ENCODE data around the gene PPIH.
"Not testable (repeated sequence)": the region's sequence is repeated elsewhere in the genome, so short reads cannot be mapped to it uniquely, and the experiment has no call there.

The PPIH gene

DNA sequence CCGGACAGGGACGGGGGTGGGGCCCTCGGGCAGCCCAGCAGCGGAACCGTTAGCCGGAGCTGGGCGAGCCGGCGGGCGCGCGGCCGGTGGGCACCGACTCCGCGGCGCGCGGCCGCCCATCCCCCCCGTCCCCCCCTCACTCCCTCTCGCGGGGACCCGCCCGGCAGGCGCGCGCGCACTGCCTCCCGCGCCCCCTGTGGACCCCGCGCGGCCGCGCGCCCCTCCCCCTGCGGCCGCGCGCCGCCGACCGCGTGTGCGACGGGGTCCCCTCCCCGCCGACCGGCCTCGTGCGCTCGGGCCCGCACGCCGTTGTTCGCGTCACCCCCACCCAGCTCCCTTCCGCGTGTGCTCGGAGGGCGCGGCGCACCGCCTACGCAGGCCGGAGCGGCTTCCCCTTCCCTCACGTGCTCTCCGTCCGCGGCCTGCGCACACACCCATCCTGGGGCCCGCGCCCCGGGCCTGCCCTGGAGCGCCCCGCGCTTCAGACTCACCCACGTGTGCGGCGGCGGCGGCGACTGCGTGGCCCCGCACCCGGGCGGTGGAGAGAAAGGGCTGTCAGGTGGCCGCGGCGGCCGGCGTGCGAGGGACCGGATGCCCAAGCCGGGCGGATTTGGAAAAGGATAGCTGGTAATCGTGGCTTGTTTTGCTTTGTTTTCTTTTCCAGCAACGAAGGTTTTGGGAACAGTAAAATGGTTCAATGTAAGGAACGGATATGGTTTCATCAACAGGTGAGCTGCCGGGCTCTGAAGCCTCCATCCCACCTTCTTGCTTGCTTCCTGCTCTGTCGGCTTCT lies 24.7 kb downstream of the PPIH start:
- peak; percentile 67 for DNase-seq

DNA sequence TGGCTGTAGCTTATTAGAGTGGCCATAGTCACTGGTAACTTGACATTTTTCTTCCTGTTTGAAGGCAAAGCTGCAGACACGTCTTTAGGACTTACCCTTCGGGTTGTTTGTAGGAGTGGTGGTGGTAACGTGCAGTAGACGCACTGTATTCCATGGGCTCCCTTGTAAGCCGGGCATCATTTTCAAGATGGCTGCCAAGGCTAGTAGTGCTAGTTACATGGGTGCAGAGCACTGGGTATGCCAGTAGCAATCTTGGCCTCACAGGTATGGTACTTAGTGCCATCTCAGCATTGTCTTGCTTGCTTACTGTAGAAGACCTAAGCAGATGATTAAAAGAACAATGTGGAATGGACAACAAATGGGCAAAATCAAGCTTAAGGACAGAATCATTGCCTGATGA lies 25.9 kb downstream of the PPIH start:
- no peak for DNase-seq

DNA sequence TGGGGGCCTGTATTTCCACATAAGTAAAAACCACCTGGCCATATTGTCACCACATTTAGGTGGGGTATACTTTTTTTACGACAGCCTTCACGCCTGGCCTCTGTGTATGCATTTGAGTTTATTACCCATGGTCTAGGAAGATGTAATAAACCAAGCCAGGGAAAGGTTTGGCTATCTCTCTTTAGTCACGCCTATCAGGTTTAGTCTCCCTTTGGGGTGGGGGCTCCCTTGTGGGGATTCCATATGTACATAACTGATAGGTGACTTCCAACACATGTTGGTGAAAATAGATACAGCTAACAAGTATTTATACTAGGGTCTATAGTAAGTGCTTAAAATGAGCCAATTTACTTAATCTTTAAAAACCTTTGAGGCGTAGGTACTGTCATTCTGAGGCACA lies 28.2 kb downstream of the PPIH start:
- DNase-seq = no peak

DNA sequence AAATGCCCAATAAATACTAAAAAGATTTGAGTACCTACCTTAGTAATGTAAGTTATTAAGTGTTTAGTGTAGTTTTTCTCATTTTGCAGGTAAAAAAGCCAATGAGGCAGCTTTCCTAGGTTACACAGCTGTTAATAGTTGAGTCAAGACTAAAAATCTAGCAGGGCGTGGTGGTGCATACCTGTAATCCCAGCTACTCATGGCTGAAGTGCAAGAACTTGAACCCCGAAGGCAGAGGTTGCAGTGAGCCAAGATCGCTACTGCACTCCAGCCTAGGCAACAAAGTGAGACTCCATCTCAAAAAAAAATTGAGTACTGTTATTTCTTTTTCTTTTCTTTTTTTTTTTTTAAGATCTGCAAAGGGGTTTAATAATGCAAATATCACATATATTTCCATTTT lies 31.7 kb downstream of the PPIH start:
- DNase-seq = no peak

DNA sequence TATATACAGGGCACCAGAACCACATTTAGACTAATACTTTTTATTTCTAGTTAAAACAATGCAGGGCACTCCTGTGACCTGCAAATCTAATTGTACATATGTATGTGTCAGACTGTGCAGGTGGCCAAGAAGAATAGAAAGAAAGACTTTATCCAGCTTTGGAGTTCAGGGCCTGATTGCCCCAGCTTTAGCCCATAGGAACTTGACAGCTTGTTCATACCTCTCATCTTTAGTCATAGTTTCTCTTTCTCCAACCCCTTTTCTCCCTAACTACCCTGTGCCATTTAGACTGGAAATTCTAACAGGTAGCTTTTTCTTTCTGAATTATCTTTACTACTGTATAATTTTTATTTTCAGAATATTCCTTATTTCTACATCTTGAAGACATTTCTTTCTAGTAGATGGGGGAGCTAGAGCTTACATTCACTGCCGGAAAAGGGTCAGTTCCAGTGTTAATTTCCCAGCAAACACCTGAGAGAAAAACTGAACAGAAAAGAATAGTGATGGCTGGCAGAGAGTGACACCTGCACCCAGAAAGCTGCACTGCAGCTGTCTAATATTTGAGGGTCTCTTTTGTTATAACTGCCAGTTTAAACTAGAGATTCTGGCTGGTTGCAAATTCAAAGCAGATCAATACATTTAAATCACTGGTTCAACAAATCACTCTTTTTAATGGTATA lies 32.4 kb downstream of the PPIH start:
- DNase-seq = no peak

DNA sequence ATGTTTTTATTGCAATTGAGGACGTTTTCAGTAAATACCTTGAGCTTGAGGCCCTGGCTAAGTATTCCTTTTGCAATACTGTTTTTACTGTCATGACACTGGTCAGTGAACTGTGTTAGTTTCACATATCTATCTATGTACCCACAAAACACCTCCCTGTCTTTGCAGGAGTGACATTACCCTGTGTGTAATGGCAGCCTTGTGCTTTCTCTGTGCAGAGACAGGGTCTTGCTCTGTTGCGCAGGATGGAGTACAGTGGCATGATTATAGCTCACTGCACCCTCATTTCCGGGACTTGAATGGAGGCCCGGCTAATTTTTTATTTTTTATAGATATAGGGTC lies 32.9 kb downstream of the PPIH start:
- DNase-seq = no peak

DNA sequence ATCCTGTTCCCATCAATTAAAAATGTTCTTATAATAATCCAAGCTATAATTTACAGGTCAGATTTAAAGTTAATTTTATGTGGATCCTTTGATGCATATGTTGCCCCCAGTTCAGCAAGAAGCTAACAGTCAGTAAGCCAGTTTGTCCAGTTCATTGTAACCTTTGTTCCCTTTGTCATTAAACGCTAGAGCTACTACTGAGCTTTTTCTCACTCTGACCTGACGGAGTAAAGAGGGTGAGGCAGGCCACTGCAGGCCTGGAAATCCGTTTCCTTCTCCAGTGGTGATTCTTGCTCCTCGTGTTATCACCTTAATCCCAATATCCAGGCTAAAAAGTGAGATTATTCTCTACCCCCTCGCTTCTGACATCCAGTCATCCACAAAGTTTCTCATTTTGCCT lies 34.2 kb downstream of the PPIH start:
- DNase-seq = no peak

DNA sequence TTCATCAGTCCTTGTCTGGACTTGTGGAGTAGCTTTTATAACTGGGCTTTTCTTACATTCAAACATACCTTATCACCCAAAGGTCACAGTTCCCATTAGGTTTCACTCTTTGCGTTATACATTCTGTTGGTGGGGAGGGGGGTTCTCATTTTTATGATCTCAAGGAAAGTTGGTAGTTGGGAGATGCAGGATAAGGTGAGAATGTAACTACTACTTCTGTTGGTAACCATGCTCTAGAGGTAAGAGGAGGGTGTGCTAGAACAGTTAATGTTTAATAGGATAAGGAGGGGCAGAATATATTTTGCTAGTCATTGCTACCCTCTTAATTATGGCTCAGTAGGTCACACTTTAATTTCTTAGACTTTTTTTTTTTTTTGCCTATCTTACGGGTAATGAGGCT lies 34.7 kb downstream of the PPIH start:
- no peak for DNase-seq

DNA sequence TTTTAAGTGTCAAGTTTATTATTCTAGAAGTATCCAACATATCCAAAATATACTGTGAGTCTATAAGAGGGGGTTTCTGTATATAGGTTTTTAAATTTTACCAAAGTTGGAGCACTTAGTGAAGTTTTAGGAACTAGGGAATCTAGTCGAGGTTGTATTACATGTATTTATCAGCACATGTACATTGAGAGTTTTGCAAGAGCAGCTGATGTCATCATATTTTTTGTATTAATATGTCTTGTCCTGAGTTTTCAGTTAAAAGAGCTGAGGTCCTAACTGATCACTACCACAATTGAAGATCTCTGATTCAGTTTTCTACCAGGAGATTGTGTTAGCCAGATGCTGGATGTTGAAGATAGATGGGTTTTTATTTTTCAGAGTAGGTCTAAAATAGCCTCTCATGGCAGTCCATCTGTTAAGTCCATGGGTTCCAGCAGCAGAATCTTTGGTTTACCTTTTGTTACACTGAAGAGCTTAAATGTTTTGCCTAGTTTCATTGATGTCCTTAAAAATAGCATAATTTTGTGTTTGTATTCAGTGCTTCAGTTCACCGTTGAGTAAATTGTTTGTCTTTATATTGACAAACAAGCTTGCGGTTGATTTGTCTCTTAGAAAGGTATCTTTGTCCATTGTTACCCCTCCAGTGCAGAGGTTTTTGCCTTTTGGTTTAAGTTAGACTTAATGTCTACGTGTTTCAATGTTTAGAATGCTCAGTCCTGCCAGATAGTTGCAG lies 40.0 kb downstream of the PPIH start:
- no peak for DNase-seq

DNA sequence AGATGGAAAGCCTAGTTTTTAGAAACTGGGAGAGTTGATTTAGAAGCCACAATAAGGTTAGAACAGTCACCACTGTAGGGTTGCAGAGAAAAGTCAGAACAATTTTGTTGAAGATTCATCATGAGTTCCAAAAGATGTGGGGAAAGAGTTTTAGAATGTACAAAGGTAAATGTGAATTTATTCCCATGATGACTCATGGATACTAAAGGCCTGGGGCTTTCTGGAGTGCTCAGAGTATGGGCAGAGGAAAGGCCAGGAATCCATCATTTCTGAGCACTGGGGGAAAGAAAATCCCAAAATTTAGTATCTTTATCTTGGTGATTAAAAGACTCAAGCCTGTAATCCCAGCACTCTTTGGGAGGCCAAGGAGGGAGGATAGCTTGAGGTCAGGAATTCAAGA lies 41.8 kb downstream of the PPIH start:
- DNase-seq = no peak

DNA sequence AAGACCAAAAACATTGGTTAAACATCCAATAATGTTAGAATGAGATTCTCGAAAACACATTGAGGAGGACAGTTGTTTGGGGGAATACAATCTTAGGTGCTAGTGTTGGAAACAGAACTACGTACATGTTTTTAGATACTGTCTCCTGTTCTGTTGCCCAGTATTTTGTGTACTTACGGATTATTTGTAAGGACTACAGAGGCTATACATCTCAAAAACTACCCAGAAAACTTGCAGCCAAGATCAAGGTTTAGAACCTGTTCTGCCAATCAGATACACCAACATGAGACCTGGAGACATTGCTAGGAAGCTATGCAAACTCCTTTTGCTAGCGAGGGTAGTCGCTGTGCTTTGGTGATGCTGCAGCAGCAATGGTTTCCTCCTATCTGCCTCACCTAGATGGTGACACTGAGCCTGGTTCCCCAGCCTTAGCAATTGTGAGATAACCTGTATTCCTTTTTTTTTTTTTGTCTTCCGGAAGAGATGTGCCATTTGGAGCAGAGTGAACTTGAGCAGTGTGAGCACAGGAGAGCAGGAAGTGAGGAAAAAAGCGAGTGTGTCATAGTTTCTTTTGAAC lies 45.8 kb downstream of the PPIH start:
- no peak for DNase-seq

DNA sequence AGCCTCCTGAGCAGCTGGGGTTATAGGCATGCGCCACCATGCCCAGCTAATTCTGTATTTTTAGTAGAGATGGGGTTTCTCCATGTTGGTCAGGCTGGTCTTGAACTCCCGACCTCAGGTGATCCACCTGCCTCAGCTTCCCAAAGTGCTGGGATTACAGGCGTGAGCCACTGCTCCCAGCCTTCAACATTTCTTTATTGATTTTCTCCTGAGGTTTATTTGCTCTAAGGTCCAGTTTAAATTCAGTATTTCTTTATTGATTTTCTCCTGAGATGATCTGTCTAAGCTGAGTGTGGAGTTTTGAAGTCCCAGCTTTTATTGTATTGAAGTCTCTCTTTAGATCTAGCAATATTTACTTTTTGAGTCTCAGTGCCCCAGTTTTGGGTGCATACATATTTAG lies 54.6 kb downstream of the PPIH start:
- DNase-seq = not testable (repeated sequence)

DNA sequence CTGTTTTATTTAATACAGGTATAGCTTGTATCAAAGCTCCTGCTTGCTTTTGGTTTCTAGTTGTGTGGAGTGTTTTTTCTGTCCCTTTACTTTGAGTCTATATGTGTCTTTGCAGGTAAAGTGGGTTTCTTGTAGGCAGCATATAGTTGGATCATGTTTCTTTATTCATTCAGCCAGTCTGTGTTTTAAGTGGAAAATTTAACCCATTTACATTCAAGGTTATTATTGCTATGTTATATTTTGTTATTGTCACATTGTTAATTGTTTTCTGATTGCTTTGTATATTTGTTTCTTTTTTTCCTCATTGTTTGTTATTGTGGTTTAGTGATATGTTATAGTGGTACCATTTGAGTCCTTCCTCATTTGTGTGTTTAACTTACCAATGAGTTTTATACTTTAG lies 55.1 kb downstream of the PPIH start:
- DNase-seq = no peak

DNA sequence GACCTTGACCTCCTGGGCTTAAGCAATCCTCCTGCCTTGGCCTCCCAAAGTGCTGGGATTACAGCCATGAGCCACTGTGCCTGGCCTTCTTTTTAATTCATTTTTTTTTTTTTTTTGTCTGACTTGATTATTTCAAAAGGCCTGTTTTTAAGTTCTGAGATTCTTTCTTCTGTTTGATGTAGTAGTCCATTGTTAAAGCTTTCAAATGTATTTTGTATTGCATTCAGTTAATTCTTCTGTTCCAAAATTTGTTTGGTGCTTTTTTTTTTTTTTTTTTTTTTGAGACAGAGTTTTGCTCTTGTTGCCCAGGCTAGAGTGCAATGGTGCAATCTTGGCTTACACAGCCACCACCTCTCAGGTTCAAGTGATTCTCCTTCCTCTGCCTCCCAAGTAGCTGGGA lies 56.2 kb downstream of the PPIH start:
- DNase-seq = not testable (repeated sequence)

DNA sequence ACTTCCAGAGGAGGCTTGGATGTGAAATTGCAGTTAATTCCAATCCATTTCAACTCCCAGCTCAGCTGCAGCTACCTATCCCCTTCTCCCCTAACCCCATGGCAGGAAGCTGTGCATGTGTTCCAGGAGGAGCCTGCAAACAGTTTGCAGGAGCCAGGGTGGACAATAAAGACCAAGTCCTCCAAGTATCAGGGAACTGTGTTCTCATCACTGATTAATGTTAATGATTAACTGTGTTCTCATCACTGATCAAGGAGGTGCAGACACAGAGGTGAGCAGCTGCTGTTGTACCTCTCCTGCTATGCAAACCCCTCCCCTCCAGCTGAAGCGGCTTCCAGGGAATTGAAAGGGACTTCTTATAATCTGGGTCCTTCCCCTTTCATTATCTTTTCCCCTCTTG lies 62.6 kb downstream of the PPIH start:
- no peak for DNase-seq

DNA sequence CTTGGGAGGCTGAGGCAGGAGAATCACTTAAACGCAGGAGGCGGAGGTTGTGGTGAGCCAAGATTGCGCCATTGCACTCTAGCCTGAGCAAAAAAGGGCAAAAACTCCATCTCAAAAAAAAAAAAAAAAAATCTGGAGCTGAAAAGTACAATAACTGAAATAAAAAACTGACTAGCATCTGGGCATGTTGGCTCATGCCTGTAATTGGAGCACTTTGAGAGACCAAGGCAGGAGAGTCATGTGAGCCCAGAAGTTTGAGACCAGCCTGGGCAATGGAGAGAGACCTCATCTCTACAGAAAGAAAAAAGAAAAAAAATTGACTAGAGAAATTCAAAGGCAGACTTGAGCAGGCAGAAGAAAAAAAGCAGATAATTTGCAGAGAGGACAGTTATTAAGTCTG lies 63.7 kb downstream of the PPIH start:
- no peak for DNase-seq

DNA sequence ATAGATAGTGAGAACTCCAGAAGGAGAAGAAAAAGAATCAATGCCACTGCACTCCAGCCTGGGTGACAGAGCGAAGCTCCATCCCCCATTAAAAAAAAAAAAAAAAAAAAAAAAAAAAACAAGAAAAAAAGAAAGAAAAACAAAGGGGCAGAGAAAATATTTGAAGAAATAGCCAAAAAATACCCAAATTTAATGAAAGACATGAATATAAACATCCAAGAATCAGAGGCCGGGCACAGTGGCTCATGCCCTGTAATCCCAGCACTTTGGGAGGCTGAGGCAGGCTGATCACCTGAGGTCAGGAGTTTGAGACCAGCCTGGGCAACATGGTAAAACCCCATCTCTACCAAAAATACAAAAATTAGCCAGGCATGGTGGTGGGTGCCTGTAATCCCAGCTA lies 64.2 kb downstream of the PPIH start:
- DNase-seq = not testable (repeated sequence)

DNA sequence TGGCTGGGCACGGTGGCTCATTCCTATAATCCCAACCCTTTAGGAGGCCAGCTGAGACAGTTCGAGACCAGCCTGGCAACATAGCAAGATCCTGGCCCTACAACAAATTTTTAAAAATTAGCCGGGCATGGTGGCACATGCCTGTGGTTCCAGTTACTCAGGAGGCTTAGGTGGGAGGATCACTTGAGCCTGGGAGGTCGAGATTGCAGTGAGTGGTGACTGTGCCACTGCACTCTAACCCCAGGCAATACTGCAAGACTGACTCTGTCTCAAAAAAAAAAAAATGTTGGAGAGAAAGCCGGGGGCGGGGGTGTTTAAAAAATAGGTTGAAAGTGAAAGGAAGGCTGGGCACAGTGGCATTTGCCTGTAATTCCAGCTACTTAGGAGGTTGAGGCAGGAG lies 65.3 kb downstream of the PPIH start:
- peak; percentile 53 for DNase-seq

DNA sequence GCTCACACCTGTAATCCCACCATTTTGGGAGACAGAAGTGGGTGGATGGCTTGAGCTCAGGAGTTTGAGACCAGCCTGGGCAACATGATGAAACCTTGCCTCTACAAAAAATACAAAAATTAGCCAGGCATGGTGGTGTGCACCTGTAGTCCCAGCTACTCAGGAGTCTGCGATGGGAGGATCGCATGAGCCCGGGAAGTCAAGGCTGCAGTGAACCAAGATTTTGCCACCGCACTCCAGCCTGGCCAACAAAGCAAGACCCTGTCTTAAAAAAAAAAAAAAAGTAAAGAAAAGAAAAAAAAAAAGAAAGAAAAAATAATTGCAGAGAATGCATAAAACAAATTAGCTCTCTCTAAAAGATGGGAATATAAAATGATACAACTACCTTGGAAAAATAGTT lies 67.6 kb downstream of the PPIH start:
- DNase-seq = not testable (repeated sequence)
